DMS53 treated with DMSO at 0.1 percent for 48 hours (cell line): ENCODE data around the gene MVK.
"Not testable (repeated sequence)": the region's sequence is repeated elsewhere in the genome, so short reads cannot be mapped to it uniquely, and the experiment has no call there.

ENCODE experiments used
- DNase-seq: peaks from one replicate; lab custom pipeline; 2025; ENCODE audit not compliant: unreplicated experiment; lab: John Stamatoyannopoulos, UW

The MVK gene

GRCh38 chr12:109588461-109589239 is 15.1 kb downstream of the MVK start:
- DNase-seq: peak; percentile 74

GRCh38 chr12:109589240-109589590 is 15.6 kb downstream of the MVK start:
- no peak for DNase-seq

GRCh38 chr12:109589691-109590245 is 16.2 kb downstream of the MVK start:
- DNase-seq: no peak

- no peak for DNase-seq
Measured at GRCh38 chr12:109590566-109590965, 17.0 kb downstream of the MVK start.

- no peak for DNase-seq
Measured at GRCh38 chr12:109591041-109591440, 17.4 kb downstream of the MVK start.

- no peak for DNase-seq
Measured at GRCh38 chr12:109592195-109592904, 18.8 kb downstream of the MVK start.

- DNase-seq: no peak
Measured at GRCh38 chr12:109592905-109593272, 19.3 kb downstream of the MVK start.

GRCh38 chr12:109594556-109595317 is 21.1 kb downstream of the MVK start:
- no peak for DNase-seq

- no peak for DNase-seq
Measured at GRCh38 chr12:109595321-109595902, 21.8 kb downstream of the MVK start.

- peak; percentile 13 for DNase-seq
Measured at GRCh38 chr12:109596418-109597244, 23.0 kb downstream of the MVK start.

- DNase-seq: no peak
Measured at GRCh38 chr12:109597414-109597794, 23.8 kb downstream of the MVK start.

- DNase-seq: peak; percentile 89
Measured at GRCh38 chr12:109597795-109598427, 24.3 kb downstream of the MVK start.

GRCh38 chr12:109598428-109598854 is 24.8 kb downstream of the MVK start:
- no peak for DNase-seq

- DNase-seq: no peak
Measured at GRCh38 chr12:109599087-109599486, 25.5 kb downstream of the MVK start.

- no peak for DNase-seq
Measured at GRCh38 chr12:109600481-109600880, 26.9 kb downstream of the MVK start.

GRCh38 chr12:109600995-109601394 is 27.4 kb downstream of the MVK start:
- DNase-seq: no peak

GRCh38 chr12:109601557-109601956 is 28.0 kb downstream of the MVK start:
- DNase-seq: no peak

GRCh38 chr12:109602132-109602531 is 28.5 kb downstream of the MVK start:
- DNase-seq: not testable (repeated sequence)

- no peak for DNase-seq
Measured at GRCh38 chr12:109604132-109604585, 30.6 kb downstream of the MVK start.

GRCh38 chr12:109605016-109605415 is 31.4 kb downstream of the MVK start:
- no peak for DNase-seq
